A549 (cell line): Measurements from ENCODE around the gene MAP1S.

Experiments
- JUN ChIP-seq, 2 experiments: fragments of >200 bp; sonication (Bioruptor Twin); formaldehyde crosslinking; IDR thresholded peaks; 2 replicates in 1 of 2; 3 replicates in 1 of 2; pipeline ENCODE4 v1.6.1; 2016 to 2017
- POLR2A ChIP-seq: IDR thresholded peaks from 2 replicates; pipeline ENCODE4 v1.6.1; 2012; ENCODE audit warnings: mild to moderate bottlenecking, low read length
- TF ChIP-seq, protein P1 (sequence below): fragments of >200 bp; sonication (Bioruptor Twin); formaldehyde crosslinking; IDR thresholded peaks from 3 replicates; pipeline ENCODE4 v1.5.1; 2016

DNA sequence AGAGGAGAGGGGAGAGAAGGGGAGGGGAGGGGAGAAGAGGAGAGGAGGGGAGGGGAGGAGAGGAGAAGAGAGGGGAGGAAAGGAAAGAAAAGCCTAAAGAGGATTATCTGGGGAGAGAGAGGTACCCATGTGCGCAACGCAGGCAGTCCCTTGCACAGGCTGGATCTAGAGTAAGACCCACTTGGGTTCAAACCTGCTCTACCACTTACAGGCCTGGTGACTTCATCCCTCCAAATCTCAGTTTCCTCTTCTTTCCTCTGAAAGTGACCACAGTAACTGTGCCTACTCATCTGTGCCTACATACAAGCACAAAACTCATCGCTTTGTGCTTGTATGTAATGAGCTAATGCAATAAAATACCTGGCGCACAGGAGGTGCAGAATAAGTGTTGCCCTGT lies 732 bp upstream of the MAP1S start:
- TF ChIP-seq, protein P1, sequence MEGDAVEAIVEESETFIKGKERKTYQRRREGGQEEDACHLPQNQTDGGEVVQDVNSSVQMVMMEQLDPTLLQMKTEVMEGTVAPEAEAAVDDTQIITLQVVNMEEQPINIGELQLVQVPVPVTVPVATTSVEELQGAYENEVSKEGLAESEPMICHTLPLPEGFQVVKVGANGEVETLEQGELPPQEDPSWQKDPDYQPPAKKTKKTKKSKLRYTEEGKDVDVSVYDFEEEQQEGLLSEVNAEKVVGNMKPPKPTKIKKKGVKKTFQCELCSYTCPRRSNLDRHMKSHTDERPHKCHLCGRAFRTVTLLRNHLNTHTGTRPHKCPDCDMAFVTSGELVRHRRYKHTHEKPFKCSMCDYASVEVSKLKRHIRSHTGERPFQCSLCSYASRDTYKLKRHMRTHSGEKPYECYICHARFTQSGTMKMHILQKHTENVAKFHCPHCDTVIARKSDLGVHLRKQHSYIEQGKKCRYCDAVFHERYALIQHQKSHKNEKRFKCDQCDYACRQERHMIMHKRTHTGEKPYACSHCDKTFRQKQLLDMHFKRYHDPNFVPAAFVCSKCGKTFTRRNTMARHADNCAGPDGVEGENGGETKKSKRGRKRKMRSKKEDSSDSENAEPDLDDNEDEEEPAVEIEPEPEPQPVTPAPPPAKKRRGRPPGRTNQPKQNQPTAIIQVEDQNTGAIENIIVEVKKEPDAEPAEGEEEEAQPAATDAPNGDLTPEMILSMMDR, result no peak
- TF ChIP-seq POLR2A (no peak), JUN (IDR thresholded peaks at IDR 0.05) (no peak)
